ENCODE measurements around the gene TEX261.
"Not testable (repeated sequence)": the region's sequence is repeated elsewhere in the genome, so short reads cannot be mapped to it uniquely, and the experiment has no call there.

Gene TEX261

DNA sequence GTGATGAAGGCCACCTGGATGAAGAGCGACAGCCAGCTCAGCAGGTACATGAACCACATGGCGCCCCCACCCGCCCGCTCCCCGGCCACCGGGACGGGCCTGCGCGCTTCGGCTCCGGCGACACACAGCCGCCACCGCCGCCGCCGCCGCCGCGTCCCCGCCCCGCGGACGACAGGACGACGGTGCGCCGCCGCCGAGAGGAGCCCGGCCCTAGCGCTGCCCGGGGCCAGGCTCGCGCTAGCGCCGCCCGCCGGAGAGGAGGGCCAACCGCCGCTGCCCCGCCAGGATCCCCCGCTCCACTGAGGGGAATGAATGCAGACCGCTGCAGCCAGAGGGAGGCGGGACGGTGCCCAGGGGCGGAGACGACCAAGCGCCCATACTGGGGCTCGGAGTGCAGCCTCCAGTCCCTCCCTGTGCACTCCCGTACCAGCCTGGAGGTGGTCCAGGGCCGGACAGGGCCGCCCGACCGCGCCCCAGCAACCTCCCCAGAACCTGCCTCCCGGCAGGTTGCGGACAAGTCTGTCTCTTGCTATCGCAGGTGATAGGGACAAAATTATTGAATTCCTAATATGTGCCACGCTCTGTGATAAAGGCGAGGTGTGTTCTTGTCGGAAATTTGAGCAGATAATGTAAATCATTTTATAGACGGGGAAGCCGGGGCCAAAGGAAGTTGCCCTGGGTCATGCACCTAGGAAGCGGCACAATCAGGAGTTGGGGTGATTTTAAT is at the start of gene TEX261:
TSS of gene TEX261 (minus strand) at position 175 of the 727 bp plus-strand sequence. CDS start at position 59, 116 bp downstream.
- DNase-seq, result peak; percentile 52

DNA sequence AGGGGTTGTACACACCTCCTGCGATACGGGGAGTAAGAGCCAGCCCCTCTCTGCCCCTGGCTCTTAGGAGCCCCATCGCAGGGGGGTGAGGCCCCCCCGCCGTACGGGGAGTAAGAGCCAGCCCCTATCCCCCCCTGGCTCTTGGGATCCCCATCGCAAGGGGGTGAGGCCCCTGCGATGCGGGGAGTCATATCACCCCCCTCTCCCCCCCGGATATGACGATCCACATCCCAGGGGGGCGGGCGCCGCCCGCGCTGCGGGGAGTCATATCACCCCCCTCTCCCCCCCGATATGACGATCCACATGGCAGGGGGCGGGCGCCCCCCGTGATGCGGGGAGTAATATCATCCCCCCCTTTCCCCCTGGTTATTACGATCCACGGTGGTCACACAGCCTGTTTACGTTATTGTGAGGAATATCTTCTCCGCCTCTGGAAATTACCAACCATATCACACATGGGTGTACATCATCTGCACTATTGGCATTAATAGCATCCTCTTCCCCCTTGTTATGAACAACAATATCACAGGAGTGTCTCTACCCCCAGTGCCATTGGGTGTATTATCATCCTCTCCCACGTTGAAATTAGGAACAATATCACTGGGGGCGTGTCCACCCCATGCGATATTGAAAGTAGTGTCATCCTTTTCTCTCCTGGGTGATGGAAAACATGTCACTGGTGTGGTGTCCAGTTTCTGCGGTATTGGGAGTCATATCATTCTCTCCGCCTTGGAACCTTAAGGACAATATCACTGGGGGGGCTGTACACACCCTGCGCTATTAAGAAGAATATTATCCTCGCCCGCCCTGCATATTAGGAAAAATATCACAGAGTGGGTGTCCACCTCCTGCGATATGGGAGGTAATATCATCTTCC is 49.1 kb upstream of the TEX261 start:
- DNase-seq, result no peak

DNA sequence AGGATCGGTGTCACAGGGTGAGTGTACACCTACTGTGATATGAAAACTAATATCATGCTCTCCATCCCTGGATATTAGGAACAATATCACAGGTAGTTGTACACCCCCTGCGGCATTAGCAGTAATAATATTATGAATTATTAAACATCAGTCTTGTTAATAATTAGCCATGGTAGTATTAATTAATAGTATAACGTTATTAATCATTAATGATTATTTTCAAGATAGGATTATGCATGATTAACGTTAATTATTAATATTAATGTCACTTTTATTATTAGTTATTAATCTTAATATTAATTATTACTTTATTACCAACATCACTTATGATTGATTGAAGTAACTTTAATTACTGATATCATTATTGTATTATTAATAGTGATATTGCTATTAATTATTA is 47.6 kb upstream of the TEX261 start:
- DNase-seq, result no peak

DNA sequence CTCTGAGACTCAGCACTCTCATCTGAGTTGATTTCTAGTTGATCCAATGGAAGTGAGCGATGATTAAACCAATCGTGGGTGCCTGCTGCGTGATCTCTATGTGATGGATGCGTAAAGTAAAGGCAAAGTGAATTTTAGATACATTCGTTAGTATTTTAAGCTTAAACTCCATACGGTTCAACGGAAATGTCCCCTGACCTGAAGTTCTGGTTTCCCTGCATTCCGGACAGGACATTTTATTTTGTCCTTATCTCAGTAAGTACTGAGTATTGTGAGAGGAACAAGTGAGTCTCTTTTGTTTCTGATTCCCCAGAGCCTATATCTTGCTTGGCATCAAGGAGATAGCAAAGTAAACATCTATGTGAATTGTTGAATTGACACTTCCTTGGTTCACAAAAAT is 41.6 kb upstream of the TEX261 start:
- DNase-seq, result not testable (repeated sequence)

DNA sequence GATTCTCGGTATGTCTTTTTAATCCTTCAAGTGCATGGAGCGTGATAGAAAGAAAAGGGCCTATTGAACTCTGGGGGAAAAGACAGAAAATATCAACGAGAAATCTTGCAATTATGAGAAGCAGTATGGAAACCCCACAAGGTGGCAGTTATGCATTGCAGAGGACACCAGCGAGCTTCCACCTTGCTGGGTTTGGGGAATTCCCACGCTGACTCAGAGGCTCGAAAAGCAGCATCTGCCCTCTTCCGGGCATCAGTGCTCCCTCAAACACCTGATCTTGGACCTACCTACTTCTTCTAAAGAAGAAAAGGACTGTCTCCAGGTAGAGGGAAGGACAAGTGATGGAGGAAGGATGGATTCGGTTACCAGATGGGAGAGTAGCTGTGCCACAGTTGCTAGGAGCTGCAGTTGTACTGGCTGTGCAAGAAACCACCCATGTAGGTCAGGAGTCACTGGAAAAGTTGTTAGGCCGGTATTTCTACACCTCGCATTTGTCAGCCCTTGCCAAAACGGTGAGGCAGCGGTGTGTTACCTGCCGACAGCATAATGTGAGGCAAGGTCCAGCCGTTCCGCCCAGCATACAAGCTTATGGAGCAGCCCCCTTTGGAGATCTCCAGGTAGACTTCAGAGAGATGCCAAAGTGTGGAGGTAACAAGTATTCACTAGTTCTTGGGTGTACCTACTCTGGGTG is 29.0 kb upstream of the TEX261 start:
- not testable (repeated sequence) for DNase-seq

DNA sequence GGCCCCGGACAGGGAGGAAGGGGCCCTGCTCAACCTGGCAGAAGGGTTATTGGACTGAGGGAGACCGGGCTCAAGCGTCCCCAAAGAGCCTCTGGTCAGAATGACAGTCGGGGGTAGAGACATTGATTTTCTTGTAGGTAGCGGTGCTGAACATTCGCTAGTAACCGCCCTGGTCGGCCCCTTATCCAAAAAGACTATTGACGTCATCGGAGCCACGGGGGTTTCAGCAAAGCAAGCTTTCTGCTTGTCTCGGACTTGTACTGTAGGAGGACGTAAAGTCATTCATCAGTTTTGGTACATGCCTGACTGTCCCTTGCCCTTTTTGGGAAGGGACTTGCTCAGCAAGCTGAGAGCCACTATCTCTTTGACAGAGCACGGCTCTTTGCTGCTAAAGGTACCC is 26.7 kb upstream of the TEX261 start:
- DNase-seq, result not testable (repeated sequence)

DNA sequence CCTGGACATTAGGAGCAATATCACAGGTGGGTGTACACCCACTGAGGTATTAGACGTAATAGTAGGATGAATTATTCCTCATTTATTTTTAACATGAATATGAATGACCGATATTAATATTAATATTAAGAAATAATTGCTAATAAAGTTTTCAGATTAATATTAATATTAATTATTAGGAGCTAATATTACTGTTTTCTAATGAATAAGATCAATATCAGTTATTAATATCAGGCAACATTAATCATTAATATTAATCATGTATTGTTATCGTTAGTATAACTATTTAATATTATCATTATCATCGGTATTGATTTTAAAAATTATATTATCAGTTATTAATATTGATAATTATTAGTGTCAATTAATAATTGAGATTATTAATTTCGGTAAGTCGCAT is 25.3 kb upstream of the TEX261 start:
- not testable (repeated sequence) for DNase-seq

DNA sequence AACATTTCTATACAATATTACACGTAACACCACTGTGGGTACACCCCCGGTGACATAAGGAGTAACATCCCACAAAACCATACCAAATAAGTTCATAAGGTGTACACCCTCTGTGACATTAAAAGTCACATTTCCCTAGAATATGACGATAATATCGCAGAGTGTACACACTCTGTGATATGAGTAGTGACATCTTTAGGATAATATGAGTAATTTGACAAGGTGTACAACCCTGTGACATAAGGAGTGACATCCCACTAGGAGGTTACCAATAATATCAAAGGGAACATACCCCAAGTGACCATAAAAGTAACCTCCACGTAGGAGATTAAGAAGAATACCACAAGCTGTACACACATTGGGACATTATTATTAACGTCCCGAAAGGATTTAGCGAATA is 24.0 kb upstream of the TEX261 start:
- no peak for DNase-seq

DNA sequence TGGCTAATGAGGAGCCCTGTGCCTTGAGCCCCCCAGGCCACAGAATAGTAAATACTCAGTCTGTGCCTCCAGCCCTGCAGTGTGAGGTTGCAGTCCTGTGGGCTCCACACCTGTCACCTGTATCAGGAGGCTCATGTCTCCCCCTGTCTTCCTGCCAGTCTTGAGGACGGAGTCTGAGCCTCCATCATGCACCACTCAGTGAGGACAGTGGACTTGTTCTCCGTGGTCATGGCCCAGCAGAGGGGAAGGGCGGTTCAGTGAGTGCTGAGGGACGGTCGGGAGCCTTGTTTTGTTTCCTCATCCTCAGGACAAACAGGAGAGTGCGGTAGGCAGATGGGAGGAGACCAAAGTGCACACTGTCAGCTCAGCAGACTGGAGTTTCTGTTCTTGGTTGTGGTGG is 17.1 kb upstream of the TEX261 start:
- not testable (repeated sequence) for DNase-seq

DNA sequence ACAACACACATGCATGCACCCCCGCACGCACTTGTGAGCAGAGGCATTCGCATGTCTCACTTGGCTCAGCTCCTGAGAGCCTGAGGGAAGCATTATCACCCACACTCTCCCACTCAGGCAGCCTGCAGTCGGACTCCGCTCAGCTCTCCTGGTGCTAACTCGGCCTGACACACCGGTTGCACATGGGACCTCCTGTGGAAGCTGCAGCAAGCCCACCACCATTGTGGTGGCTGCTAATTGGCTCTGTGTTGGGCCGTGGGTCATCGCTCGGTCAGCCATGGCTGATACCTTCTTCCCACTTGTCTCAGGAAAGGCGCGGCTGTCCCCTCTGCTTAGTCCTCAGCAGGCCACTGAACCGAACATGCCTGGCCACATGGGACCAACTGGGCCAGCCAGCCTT is 13.7 kb upstream of the TEX261 start:
- DNase-seq, result no peak

DNA sequence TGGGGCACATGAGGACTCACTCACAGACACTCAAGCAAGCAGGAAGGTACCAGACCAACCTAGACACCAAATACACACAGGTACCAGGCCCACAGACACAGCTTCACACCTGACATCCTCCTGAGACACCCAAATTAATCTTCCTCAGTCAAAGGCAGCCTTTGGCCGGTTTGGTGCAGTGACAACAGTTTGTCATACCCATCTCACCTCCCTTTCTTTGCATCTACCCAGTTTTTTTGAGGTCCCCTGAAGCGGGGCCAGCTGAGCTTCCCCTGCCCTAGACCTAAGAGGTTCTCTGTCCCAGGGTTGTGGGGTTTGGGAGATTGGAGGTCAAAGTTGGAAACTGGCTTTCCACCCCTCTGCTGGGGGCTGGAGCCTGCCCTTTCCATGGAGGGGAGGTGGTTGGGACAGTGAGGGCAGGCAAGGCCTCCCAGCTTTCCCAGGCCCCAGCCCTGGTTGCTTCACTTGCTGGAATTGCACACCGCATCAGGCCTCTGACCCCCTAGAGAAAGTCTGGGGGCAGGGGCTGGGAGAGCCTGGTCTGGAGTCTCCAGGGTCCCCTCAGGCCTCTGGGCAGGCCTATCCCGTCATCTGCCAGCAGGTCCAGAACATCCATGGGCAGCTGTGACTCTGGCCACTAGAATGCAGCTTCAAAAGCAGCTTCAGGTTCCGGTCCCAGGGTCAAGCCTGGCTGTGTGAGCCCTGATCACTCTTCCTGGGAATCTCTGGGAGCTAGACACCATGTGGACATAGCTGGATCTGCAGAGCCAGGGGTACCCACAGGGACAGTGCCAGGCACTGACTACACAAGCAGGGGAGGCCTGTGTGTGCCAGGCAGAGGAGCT is 12.5 kb upstream of the TEX261 start:
- DNase-seq, result no peak

DNA sequence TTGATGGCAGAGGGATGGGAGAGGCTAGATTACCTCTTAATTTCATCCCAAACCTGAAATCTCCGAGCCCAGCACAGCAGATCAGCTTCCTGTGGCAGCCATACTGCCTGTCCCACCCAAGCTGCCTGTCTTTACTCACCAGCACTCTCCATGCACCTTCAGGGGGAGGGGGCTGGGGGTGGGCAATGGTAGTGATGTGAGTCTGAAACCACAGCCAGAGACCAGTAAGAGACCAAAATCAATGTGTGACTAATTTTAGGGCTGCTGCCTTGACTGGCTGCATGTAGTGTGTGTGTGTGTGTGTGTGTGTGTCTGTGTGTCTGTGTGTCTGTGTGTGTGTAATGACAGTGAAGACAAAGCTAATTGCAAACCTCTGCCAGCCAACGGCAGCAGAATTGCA is 11.7 kb upstream of the TEX261 start:
- DNase-seq, result no peak

DNA sequence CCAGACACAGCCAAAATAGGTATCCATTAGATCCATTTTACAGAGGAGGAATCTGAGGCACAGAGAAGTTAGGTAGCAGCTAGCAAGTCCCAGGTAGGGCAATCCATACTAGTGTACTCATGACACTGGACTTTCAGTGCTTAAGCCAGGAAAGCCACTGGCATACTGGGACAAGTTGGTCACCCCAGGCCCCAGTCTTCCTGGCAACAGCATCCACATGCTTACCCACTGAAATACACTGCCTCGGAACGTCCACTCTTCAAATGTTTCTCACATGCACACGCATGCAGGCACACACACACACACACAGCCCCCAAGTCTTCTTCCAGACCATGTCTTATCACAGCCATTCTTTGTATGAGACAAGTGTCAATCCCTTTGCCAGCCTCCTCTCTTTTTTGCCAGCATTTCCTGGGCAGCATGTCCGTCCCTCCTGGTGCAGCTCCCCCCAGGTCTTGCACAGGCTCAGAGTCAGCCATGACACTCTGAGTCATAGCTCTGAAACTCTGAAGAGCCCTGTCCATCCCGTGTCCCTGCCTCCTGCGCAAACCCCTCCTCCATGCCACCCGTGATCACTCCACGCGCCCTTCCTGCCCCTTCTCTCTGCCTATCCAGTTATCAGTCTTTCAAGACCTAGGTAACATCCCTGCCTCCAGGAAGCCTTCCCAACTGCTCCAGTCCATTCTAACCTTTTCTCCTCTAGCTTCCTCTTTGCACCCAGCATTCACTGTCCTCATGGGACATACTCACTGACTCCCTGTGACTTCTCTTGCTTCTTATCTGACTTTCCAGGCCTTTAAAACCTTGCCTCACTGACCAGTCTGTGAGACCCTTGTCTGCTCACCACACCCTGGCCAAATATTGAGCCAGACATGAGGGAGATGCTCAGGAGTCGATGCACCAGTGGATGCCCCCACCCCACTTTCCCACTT is 10.9 kb upstream of the TEX261 start:
- DNase-seq, result no peak

DNA sequence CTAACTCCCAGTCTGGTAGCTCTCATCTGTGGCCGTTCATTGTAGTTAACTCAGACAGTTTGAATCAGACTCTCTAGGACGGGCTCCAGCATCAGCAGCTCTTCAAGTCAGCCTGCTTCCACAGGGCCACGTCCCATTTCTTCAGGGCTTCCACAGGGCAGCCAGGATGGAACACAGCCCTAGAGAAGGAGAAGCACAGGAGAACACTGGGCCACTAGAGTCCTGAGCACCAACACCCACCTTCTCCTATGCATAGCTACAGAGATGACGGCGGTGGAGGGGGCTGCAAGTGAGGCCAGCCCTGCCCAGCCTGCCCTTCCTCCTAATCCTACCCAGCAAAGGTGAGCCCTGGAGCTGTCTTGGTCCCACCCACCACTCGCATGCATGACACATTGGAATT is 10.2 kb upstream of the TEX261 start:
- no peak for DNase-seq

DNA sequence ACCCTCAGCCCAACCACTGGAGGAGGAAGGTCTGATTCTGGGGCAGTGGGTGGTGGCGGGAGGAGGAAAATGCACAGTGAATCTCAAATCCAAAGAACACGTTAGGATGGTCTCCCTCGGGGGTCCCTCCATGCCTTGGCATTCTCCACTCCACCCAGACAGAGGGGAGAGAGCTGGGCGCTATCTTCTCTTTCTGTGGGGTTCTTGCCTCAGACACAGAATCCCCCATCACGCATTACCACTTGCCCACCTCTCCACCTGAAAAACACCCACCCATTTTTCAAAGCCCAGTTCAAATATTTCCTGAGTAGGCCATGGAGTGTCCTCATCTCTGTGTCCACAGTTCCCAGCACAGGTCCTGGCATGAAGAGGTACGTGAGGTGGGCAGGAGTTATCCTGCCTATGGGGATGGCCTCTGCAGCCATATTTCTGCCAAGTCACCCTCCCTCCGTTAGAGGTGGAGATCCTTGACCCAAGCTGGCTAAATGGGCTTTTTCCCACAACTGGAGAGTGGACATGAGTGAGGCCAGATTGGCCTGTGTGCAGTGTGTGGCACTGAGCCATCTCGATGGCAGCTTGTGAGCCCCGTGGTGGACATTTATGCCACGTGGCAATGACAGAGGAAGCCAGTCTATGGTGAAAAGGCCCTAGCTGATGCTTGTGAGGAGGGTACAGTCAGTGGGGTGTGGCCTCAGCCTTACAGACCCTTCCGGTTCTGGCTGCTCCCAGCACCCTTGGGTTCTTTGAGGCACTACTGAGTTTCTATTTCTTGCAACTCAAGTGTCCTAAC is 9.5 kb upstream of the TEX261 start:
- DNase-seq, result no peak

DNA sequence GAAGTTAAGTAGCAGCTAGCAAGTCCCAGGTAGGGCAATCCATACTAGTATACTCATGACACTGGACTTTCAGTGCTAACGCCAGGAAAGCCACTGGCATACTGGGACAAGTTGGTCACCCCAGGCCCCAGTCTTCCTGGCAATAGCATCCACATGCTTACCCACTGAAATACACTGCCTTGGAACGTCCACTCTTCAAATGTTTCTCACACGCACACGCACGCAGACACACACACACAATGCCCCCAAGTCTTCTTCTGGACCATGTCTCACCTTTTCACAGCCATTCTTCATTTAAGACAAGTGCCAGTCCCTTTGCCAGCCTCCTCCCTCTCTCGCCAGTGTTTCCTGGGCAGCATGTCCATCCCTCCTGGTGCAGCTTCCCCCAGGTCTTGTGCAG is 8.7 kb upstream of the TEX261 start:
- DNase-seq, result no peak

DNA sequence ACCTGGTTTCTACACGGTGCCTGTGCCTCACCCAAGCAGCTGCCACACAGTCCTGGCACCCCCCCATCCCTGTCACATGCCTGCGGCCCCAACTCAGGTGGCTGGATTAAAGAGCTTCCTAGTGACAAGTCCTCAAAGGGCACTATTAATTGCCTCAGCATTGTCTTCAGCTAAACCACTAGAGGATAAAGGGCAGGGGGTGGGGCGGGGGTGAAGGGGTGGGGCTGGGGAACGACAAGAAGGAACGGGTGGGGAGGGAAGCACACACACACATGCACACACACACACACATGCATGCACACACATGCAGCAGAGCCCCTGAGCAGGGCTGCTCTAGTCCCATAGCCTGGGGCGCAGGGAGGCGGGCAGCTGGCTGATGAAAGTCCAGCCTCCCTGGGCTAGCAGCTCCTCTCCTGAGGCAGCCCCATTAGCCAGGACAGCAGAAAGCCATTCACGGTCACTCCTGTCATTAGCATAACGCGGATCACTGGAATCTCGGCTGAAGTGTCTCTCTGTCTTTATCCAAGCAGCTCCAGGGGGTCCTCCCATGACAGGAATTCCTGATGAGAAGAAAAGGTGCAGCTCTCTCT is 7.4 kb upstream of the TEX261 start:
- DNase-seq, result no peak

DNA sequence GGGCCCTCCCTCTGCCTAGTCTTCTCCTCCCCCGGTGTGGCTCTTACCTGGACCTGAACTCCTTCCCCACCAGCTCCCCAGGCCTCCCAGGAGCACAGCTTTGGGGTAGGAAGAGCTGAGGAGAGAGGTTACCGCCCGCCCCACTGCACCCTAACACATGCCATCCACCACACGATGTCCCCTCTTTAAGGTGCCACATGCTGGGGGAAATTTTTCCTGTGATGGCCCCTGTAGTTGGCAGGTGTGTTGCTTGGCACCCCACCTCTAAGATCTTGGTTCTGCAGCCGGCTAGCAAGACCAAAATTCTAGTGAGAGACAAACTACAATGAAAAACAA is 6.9 kb upstream of the TEX261 start:
- DNase-seq, result no peak

DNA sequence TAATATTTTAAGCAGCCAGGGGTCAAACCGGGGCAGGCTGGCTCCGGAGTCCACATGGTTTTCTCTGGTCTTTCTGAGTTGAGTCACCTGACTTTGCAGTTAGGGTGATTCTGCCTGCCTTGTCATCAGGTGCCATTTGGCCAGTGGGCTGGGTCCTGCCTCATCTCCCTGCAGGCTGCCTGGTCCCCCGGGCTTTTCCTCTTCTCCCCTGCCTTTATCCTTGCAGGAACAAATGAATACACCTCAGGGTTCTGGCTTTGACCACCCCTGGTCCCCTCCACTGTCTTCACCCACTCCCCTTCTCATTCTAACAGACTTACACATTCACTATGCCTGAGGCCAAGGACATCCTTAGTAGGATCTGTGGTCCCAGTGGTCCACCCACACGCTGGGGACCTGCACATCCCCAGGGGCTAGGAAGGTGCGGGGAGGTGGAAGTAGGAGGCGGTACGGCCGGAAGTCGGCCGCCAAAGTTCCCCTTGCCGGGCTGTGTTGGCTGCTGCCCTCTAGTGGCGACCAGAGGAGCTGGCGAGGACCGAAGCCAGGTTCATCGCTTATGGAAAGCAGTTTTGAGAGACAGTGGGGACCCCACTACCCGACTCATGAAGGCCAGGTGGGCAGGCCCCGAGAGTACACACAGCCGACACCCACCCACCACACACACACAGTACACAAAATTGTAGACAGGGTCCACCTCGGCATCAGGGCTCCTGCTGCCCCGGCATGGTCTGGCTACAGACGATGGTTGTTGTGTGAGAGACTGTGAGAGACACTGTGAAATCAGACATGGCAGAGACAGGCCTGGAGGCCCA is 6.3 kb upstream of the TEX261 start:
- DNase-seq, result no peak

DNA sequence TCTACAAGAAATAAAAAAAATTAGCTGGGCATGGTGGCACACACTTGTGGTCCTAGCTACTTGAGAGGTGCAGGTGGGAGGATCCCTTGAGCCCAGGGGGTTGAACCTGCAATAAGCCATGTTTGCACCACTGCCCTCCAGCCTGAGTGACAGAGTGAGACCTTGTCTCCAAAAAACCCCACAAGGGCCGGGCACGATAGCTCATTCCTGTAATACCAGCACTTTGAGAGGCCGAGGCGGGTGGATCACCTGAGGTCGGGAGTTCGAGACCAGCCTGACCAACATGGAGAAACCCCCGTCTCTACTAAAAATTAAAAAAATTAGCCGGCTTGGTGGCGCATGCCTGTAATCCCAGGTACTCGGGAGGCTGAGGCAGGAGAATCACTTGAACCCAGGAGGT is 5.3 kb upstream of the TEX261 start:
- DNase-seq, result not testable (repeated sequence)
